Measurements from ENCODE around the gene KLHL8. TPM values are rescaled to one million over a fixed set of nuclear protein-coding genes. Genes with fewer than 3 reads are reported as not detected.

Gene KLHL8
- total and polyA plus RNA-seq, 2 donors (not counting 1 experiment from before 2014, with no cell fraction given): 2.3 to 14.3 TPM

- CTCF ChIA-PET: interaction anchor here (0.7 kb wide), 1 partner anchor 437 kb away, joined by 3 read pairs; no protein-coding TSS in a partner anchor
- POLR2A ChIA-PET: no interaction called here
- Mint-ChIP-seq H3K4me1 (peaks cover 3% of the 10 kb centered on the region), H3K27me3 (no peaks in the 10 kb centered on the region), H3K4me3 (no peak overlapping the region), H3K9me3 (ENCODE audit: insufficient read depth) (no peaks in the 10 kb centered on the region), H3K27ac (no peak overlapping the region)
- H3K27ac ChIP-seq (ENCODE audit: low read length in 2 of 2): no peak overlapping the region
- no peaks in the 10 kb centered on the region for H3K79me2 ChIP-seq (ENCODE audit: control insufficient read depth, insufficient read depth, low read length)
- WGBS (ENCODE audit: insufficient coverage): 96% methylated on average over 3 of the region's 6 CpGs
- H3K9ac ChIP-seq (ENCODE audit: low read length): no peak overlapping the region
- H3K4me1 ChIP-seq (ENCODE audit: control insufficient read depth in 2 of 2, insufficient read depth in 2 of 2, low read length in 2 of 2): peaks cover 0 to 2% of the 10 kb centered on the region in 2 donors
- no peaks in the 10 kb centered on the region for H4K20me1 ChIP-seq (ENCODE audit: control insufficient read depth, insufficient read depth, low read length, poor library complexity, severe bottlenecking)
- no peak for ATAC-seq (ENCODE audit: low read depth)
- intact Hi-C loops (cut with micrococcal nuclease): no loop called here
- TF ChIP-seq EZH2 (IDR thresholded peaks at IDR 0.05; ENCODE audit: borderline replicate concordance, insufficient read depth, low read depth, low read length, poor library complexity, severe bottlenecking): no peak
- no peak for TF ChIP-seq CTCF (IDR thresholded peaks at IDR 0.05)
- no peaks in the 10 kb centered on the region for H3K9me3 ChIP-seq (ENCODE audit: control extremely low read depth in 1 of 3, control insufficient read depth in 2 of 3, insufficient read depth in 1 of 3, low read length in 2 of 3)
- H3K27me3 ChIP-seq (replicated peaks in 1 of 4; ENCODE audit: control extremely low read depth in 1 of 4, control insufficient read depth in 3 of 4, insufficient read depth in 4 of 4, low read length in 3 of 4): no peaks in the 10 kb centered on the region
- H3K4me2 ChIP-seq (replicated peaks; ENCODE audit: low read depth, low read length, poor library complexity, severe bottlenecking): no peak overlapping the region
- peaks cover 2 to 92% of the 10 kb centered on the region in 2 experiments for H3K36me3 ChIP-seq (replicated peaks in 1 of 2; ENCODE audit: control extremely low read depth in 1 of 2, control insufficient read depth in 1 of 2, extremely low read depth in 1 of 2, insufficient read depth in 2 of 2, low read length in 1 of 2)
- H3K4me3 ChIP-seq (ENCODE audit: control extremely low read depth in 1 of 5, extremely low read depth in 1 of 5, insufficient read depth in 1 of 5, low read depth in 2 of 5, low read length in 4 of 5): no peak overlapping the region
- no peak overlapping the region for H2AFZ ChIP-seq (ENCODE audit: insufficient read depth, low read depth, low read length, poor library complexity, severe bottlenecking)
- no peak for DNase-seq
These were observed 90.7 kb downstream of the KLHL8 start for GRCh38 chr4:87129681-87130080.

GRCh38 chr4:87128006-87128705, 92.3 kb downstream of the KLHL8 start:
- H3K4me1 Mint-ChIP-seq: peaks cover 3% of the 10 kb centered on the region
- Histone ChIP-seq H3K36me3 (replicated peaks in 1 of 2; ENCODE audit: control extremely low read depth in 1 of 2, control insufficient read depth in 1 of 2, extremely low read depth in 1 of 2, insufficient read depth in 2 of 2, low read length in 1 of 2) (peaks cover 5 to 77% of the 10 kb centered on the region in 2 experiments), H3K27ac (ENCODE audit: low read length in 2 of 2) (no peak overlapping the region), H3K4me2 (replicated peaks; ENCODE audit: low read depth, low read length, poor library complexity, severe bottlenecking) (no peak overlapping the region), H3K9me3 (ENCODE audit: control extremely low read depth in 1 of 3, control insufficient read depth in 2 of 3, insufficient read depth in 1 of 3, low read length in 2 of 3) (no peaks in the 10 kb centered on the region), H3K79me2 (ENCODE audit: control insufficient read depth, insufficient read depth, low read length) (no peaks in the 10 kb centered on the region), H4K20me1 (ENCODE audit: control insufficient read depth, insufficient read depth, low read length, poor library complexity, severe bottlenecking) (peaks cover 5% of the 10 kb centered on the region), H3K4me1 (ENCODE audit: control insufficient read depth in 2 of 2, insufficient read depth in 2 of 2, low read length in 2 of 2) (peaks cover 0 to 2% of the 10 kb centered on the region in 2 donors), H2AFZ (ENCODE audit: insufficient read depth, low read depth, low read length, poor library complexity, severe bottlenecking) (no peak overlapping the region), H3K27me3 (replicated peaks in 1 of 4; ENCODE audit: control extremely low read depth in 1 of 4, control insufficient read depth in 3 of 4, insufficient read depth in 4 of 4, low read length in 3 of 4) (no peaks in the 10 kb centered on the region), H3K9ac (ENCODE audit: low read length) (no peak overlapping the region), H3K4me3 (ENCODE audit: control extremely low read depth in 1 of 5, extremely low read depth in 1 of 5, insufficient read depth in 1 of 5, low read depth in 2 of 5, low read length in 4 of 5) (no peak overlapping the region)
- no peak overlapping the region for H3K4me3 Mint-ChIP-seq
- H3K9me3 Mint-ChIP-seq (ENCODE audit: insufficient read depth): no peaks in the 10 kb centered on the region
- H3K27ac Mint-ChIP-seq: no peak overlapping the region
- DNase-seq (no peak), ATAC-seq (ENCODE audit: low read depth) (no peak)
- intact Hi-C loops (cut with micrococcal nuclease): no loop called here
- ChIA-PET CTCF (no interaction called here), POLR2A (no interaction called here)
- H3K27me3 Mint-ChIP-seq: no peaks in the 10 kb centered on the region
- WGBS (ENCODE audit: insufficient coverage): 100% methylated on average over 1 of the region's 2 CpGs
- TF ChIP-seq CTCF (IDR thresholded peaks at IDR 0.05): no peak
- no peak for TF ChIP-seq EZH2 (IDR thresholded peaks at IDR 0.05; ENCODE audit: borderline replicate concordance, insufficient read depth, low read depth, low read length, poor library complexity, severe bottlenecking)

Data from B cell (primary cell).